ENCODE measurements around the gene SCGN.

GRCh38 chr6:25675167-25675566, 23.2 kb downstream of the SCGN start:
- TF ChIP-seq, protein P1, sequence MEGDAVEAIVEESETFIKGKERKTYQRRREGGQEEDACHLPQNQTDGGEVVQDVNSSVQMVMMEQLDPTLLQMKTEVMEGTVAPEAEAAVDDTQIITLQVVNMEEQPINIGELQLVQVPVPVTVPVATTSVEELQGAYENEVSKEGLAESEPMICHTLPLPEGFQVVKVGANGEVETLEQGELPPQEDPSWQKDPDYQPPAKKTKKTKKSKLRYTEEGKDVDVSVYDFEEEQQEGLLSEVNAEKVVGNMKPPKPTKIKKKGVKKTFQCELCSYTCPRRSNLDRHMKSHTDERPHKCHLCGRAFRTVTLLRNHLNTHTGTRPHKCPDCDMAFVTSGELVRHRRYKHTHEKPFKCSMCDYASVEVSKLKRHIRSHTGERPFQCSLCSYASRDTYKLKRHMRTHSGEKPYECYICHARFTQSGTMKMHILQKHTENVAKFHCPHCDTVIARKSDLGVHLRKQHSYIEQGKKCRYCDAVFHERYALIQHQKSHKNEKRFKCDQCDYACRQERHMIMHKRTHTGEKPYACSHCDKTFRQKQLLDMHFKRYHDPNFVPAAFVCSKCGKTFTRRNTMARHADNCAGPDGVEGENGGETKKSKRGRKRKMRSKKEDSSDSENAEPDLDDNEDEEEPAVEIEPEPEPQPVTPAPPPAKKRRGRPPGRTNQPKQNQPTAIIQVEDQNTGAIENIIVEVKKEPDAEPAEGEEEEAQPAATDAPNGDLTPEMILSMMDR (IDR thresholded peaks at IDR 0.05; ENCODE audit: borderline replicate concordance, extremely low read depth, low read length, poor library complexity, severe bottlenecking), result no peak
- TF ChIP-seq EZH2 (IDR thresholded peaks at IDR 0.05; ENCODE audit: borderline replicate concordance, low read depth, low read length, severe bottlenecking), result no peak

Measured in DND-41 (cell line).